OCI-LY7 (cell line): ENCODE data around the gene PHB1. TPM values are rescaled to one million over a fixed set of nuclear protein-coding genes. Genes with fewer than 3 reads are reported as not detected.
A peak's percentile ranks its signal among the peaks of the same experiment; 100 is the strongest.
"Not testable (repeated sequence)": the region's sequence is repeated elsewhere in the genome, so short reads cannot be mapped to it uniquely, and the experiment has no call there.

Experiments used
- BruUV-seq: library from RNA; stranded (reverse); fragments of 400-500 nt; replicated peaks from 2 replicates; lab custom pipeline; 2021; lab: Mats Ljungman, UMichigan
- CTCF ChIA-PET: fragments of 300-600 bp; sonication (Branson Sonifier 250); formaldehyde crosslinking; loops from one replicate; lab custom pipeline; 2022; ENCODE audit warnings: antibody characterized with exemption; ENCODE audit not compliant: unreplicated experiment; lab: Charles Lee
- POLR2A ChIA-PET: fragments of 300-600 bp; sonication (Branson Sonifier 250); formaldehyde crosslinking; loops from one replicate; lab custom pipeline; 2022; ENCODE audit warnings: antibody characterized with exemption; lab: Charles Lee
- DNase-seq: peaks from one replicate; pipeline ENCODE4 v3.0.0-alpha.2; 2015; ENCODE audit warnings: low spot score
- H2AFZ ChIP-seq: fragments of 200-600 bp; sonication (generic), shearing (Covaris generic); 2 replicates; pipeline ENCODE4 v1.6.1; 2014; ENCODE audit warnings: mild to moderate bottlenecking, antibody characterized with exemption, low read length, moderate library complexity
- H3K27ac ChIP-seq: fragments of 200-600 bp; sonication (generic); 2 replicates; pipeline ENCODE4 v1.5.1; 2014; ENCODE audit warnings: mixed run types, low read depth, mild to moderate bottlenecking, moderate library complexity, low read length, inconsistent platforms; ENCODE audit not compliant: poor library complexity, severe bottlenecking
- H3K36me3 ChIP-seq: fragments of 200-600 bp; sonication (generic); 2 replicates; pipeline ENCODE4 v1.6.1; 2014; ENCODE audit warnings: mild to moderate bottlenecking, antibody characterized with exemption, low read length, moderate library complexity, mixed read lengths; ENCODE audit not compliant: insufficient read depth
- H3K4me1 ChIP-seq: fragments of 200-600 bp; sonication (generic); 2 replicates; pipeline ENCODE4 v1.5.1; 2014; ENCODE audit warnings: mild to moderate bottlenecking, low read length; ENCODE audit not compliant: insufficient read depth, poor library complexity, severe bottlenecking
- H3K4me2 ChIP-seq: fragments of 200-600 bp; sonication (generic); 2 replicates; pipeline ENCODE4 v1.6.1; 2014; ENCODE audit warnings: mild to moderate bottlenecking, low read length
- H3K4me3 ChIP-seq: fragments of 200-600 bp; sonication (generic); 2 replicates; pipeline ENCODE4 v1.5.1; 2014; ENCODE audit warnings: mild to moderate bottlenecking, low read depth, low read length; ENCODE audit not compliant: poor library complexity, severe bottlenecking
- H3K79me2 ChIP-seq: fragments of 200-600 bp; sonication (generic); 2 replicates; pipeline ENCODE4 v1.6.1; 2016; ENCODE audit warnings: low read depth, mild to moderate bottlenecking, low read length, moderate library complexity, mixed read lengths; ENCODE audit not compliant: insufficient read depth
- H3K9me2 ChIP-seq: fragments of 200-600 bp; sonication (generic); 2 replicates; pipeline ENCODE4 v1.6.1; 2016; ENCODE audit warnings: mild to moderate bottlenecking, low read length, mixed read lengths; ENCODE audit not compliant: insufficient read depth
- H3K9me3 ChIP-seq: fragments of 200-600 bp; sonication (generic); 2 replicates; pipeline ENCODE4 v1.6.1; 2014; ENCODE audit warnings: mild to moderate bottlenecking, mixed run types, low read length, mixed read lengths
- H4K20me1 ChIP-seq: fragments of 200-600 bp; sonication (generic); 2 replicates; pipeline ENCODE4 v1.6.1; 2014; ENCODE audit warnings: mild to moderate bottlenecking, antibody characterized with exemption, low read length, moderate library complexity, mixed read lengths; ENCODE audit not compliant: insufficient read depth
- EZH2phosphoT487 ChIP-seq: fragments of 200-600 bp; sonication (generic); IDR thresholded peaks from 2 replicates; pipeline ENCODE4 v1.6.1; 2018; ENCODE audit warnings: low read depth, borderline replicate concordance, mild to moderate bottlenecking, mixed run types, antibody characterized with exemption, low read length, moderate library complexity, mixed read lengths
- intact Hi-C: fragments of 100-400 bp; cut with micrococcal nuclease; formaldehyde crosslinking; loops from one replicate; pipeline ENCODE4 v1.10.0; 2022; ENCODE audit not compliant: unreplicated experiment
- total RNA-seq, 2 experiments: library from RNA; depleted of rRNA in 1 of 2; stranded (reverse); fragments of >200 nt in 1 of 2; shearing (Covaris generic) in 1 of 2; gene quantifications; 2 replicates each; pipeline ENCODE4 v1.2.3, GENCODE V29; 2014 to 2022
- TF ChIP-seq, protein P1 (sequence below): fragments of 200-600 bp; sonication (generic); conservative IDR thresholded peaks from 2 replicates; pipeline ENCODE4 v1.5.1; 2014; ENCODE audit warnings: mild to moderate bottlenecking, antibody characterized with exemption, low read length, moderate library complexity, mixed read lengths

PHB1 gene
- total RNA-seq, 2 experiments from 2014 or later, result 137 to 217 TPM

DNA sequence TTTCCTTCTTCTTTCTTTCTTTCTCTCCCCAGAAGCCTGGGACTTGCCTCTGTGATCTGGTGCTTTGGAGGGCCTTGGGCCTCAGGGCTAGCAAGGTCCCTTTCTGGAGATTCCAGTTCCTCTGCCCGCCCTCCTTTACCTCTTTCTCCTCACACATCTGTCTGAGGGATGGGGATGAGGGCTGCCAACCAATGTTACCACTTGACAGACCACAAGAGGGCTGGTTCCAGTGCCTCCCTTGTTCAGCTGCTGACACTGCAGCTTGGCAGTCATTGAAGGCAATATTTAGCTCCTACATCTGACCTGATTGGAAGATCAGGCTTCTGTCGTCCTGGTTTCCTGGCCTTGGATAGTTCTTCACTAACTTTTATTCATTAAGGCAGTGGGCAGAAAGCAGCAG is 49.0 kb downstream of the PHB1 start:
- Histone ChIP-seq H3K79me2 (peaks cover 4% of the 10 kb centered on the region), H3K4me2 (no peak overlapping the region), H3K9me2 (no peaks in the 10 kb centered on the region), H3K4me3 (no peak overlapping the region), H3K36me3 (no peaks in the 10 kb centered on the region), H3K4me1 (peaks cover 16% of the 10 kb centered on the region), H3K9me3 (no peaks in the 10 kb centered on the region), H3K27ac (no peak overlapping the region), H2AFZ (no peak overlapping the region), H4K20me1 (peaks cover 2% of the 10 kb centered on the region; the same call in 1 of the 2 replicates)
- intact Hi-C loops, result no loop called here
- DNase-seq, result peak; percentile 58
- POLR2A ChIA-PET, result interaction anchor here (0.6 kb wide), 1 partner anchor 25 kb away, joined by 4 read pairs; no protein-coding TSS in a partner anchor
- BruUV-seq, result no TSS peak
- CTCF ChIA-PET, result no interaction called here
- no peak for TF ChIP-seq EZH2phosphoT487
- TF ChIP-seq, protein P1, sequence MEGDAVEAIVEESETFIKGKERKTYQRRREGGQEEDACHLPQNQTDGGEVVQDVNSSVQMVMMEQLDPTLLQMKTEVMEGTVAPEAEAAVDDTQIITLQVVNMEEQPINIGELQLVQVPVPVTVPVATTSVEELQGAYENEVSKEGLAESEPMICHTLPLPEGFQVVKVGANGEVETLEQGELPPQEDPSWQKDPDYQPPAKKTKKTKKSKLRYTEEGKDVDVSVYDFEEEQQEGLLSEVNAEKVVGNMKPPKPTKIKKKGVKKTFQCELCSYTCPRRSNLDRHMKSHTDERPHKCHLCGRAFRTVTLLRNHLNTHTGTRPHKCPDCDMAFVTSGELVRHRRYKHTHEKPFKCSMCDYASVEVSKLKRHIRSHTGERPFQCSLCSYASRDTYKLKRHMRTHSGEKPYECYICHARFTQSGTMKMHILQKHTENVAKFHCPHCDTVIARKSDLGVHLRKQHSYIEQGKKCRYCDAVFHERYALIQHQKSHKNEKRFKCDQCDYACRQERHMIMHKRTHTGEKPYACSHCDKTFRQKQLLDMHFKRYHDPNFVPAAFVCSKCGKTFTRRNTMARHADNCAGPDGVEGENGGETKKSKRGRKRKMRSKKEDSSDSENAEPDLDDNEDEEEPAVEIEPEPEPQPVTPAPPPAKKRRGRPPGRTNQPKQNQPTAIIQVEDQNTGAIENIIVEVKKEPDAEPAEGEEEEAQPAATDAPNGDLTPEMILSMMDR, result peak; percentile 66

DNA sequence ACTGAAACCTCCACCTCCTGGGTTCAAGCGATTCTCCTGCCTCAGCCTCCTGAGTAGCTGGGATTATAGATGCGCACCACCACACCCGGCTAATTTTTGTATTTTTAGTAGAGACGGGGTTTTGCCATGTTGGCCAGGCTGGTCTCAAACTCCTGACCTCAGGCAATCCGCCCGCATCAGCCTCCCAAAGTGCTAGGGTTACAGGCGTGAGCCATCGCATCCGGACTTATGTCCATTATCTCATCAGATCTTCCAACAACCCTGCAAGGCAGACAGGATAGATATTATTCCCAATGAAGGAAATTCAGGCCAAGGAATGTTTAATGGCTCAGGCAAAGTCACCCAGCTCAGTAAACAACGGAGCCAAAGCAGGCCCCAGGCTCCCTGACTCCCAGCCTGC is 49.6 kb downstream of the PHB1 start:
- H4K20me1 ChIP-seq, H2AFZ ChIP-seq, H3K9me3 ChIP-seq, H3K36me3 ChIP-seq, H3K9me2 ChIP-seq, H3K4me2 ChIP-seq, H3K4me3 ChIP-seq, CTCF ChIA-PET, H3K27ac ChIP-seq, H3K79me2 ChIP-seq, DNase-seq, intact Hi-C loops, BruUV-seq: not testable (repeated sequence)
- POLR2A ChIA-PET, result interaction anchor here (0.7 kb wide), 1 partner anchor 35 kb away, joined by 5 read pairs; no protein-coding TSS in a partner anchor
- peaks cover 16% of the 10 kb centered on the region for H3K4me1 ChIP-seq

DNA sequence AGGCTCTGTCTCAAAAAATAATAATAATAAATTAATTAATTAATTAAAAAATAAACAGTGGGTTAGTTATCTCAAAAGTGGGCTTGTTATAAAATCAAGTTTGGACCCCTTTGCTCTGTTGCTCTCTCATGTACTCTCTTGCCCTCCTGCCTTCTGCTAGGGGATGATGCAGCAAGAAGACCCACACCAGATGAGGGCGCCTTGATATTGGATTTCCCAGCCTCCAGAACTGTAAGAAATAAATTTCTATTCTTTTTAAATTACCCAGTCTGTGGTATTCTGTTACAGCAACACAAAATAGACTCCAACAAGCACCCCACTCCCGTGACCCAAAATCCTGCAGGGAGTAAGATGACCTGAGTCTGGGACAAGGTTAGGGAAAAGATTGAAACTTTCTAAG is 50.6 kb downstream of the PHB1 start:
- CTCF ChIA-PET, result interaction anchor here (0.6 kb wide), 1 partner anchor 41 kb away, joined by 3 read pairs; no protein-coding TSS in a partner anchor
- peaks cover 24% of the 10 kb centered on the region for H3K4me1 ChIP-seq
- H3K27ac ChIP-seq, result no peak overlapping the region
- no peak overlapping the region for H3K4me3 ChIP-seq
- no peaks in the 10 kb centered on the region for H3K9me2 ChIP-seq
- no peaks in the 10 kb centered on the region for H3K36me3 ChIP-seq
- no peak for DNase-seq
- no peak overlapping the region for H2AFZ ChIP-seq
- no peaks in the 10 kb centered on the region for H3K9me3 ChIP-seq
- H4K20me1 ChIP-seq, result peaks cover 17% of the 10 kb centered on the region
- POLR2A ChIA-PET, result interaction anchor here (0.8 kb wide), 1 partner anchor 25 kb away, joined by 3 read pairs; no protein-coding TSS in a partner anchor
- no TSS peak for BruUV-seq
- no peak overlapping the region for H3K4me2 ChIP-seq
- TF ChIP-seq, protein P1, result peak; percentile 54
- no peak for TF ChIP-seq EZH2phosphoT487
- peaks cover 20% of the 10 kb centered on the region for H3K79me2 ChIP-seq
- intact Hi-C loops, result no loop called here
